OCI-LY7 (cell line): ENCODE measurements around the gene UFSP1.
"Not testable (repeated sequence)": the region's sequence is repeated elsewhere in the genome, so short reads cannot be mapped to it uniquely, and the experiment has no call there.

Source experiments
- EZH2phosphoT487 ChIP-seq: fragments of 200-600 bp; sonication (generic); IDR thresholded peaks from 2 replicates; pipeline ENCODE4 v1.6.1; 2018; ENCODE audit warnings: low read depth, borderline replicate concordance, mild to moderate bottlenecking, mixed run types, antibody characterized with exemption, low read length, moderate library complexity, mixed read lengths
- TF ChIP-seq, protein P1 (sequence below): fragments of 200-600 bp; sonication (generic); conservative IDR thresholded peaks from 2 replicates; pipeline ENCODE4 v1.5.1; 2014; ENCODE audit warnings: mild to moderate bottlenecking, antibody characterized with exemption, low read length, moderate library complexity, mixed read lengths

GRCh38 chr7:100919335-100919734 lies 29.8 kb upstream of the UFSP1 start:
- TF ChIP-seq, protein P1, sequence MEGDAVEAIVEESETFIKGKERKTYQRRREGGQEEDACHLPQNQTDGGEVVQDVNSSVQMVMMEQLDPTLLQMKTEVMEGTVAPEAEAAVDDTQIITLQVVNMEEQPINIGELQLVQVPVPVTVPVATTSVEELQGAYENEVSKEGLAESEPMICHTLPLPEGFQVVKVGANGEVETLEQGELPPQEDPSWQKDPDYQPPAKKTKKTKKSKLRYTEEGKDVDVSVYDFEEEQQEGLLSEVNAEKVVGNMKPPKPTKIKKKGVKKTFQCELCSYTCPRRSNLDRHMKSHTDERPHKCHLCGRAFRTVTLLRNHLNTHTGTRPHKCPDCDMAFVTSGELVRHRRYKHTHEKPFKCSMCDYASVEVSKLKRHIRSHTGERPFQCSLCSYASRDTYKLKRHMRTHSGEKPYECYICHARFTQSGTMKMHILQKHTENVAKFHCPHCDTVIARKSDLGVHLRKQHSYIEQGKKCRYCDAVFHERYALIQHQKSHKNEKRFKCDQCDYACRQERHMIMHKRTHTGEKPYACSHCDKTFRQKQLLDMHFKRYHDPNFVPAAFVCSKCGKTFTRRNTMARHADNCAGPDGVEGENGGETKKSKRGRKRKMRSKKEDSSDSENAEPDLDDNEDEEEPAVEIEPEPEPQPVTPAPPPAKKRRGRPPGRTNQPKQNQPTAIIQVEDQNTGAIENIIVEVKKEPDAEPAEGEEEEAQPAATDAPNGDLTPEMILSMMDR, result not testable (repeated sequence)
- not testable (repeated sequence) for TF ChIP-seq EZH2phosphoT487
